Activated naive CD8-positive, alpha-beta T cell treated with anti-CD3 and anti-CD28 coated beads, Interleukin-2, amount 50 U/mL, for 16 hours (primary cell): Measurements from ENCODE around the gene MSMB.
"Not testable (repeated sequence)": the region's sequence is repeated elsewhere in the genome, so short reads cannot be mapped to it uniquely, and the experiment has no call there.

Experiments
- DNase-seq: peaks from one replicate; pipeline ENCODE4 v3.0.0-alpha.2; 2020; ENCODE audit warnings: low read depth, low spot score

MSMB gene, protein sequence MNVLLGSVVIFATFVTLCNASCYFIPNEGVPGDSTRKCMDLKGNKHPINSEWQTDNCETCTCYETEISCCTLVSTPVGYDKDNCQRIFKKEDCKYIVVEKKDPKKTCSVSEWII

DNA sequence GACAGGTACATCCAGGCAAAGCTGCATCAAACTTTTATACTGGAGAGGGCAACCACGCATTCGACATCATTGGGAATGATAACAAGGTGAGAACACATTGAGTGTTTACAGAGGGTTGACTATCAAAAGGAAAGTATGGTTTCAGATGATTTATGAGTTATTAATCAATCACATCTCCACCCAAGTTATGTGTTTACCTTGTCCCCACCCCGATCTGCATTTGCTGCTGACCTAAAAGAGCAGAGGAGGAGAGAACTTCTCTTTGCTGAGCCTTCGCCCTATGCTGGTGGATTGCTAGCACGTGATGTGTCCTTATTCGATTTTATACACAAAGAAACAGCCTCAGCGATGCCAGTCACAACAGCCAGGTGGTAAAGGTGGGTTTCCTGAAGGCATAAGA lies at the start of gene MSMB:
TSS of gene MSMB (minus strand) at position 9 of the 400 bp plus-strand sequence. CDS start 32 bp downstream, outside the sequence.
- DNase-seq, result no peak

DNA sequence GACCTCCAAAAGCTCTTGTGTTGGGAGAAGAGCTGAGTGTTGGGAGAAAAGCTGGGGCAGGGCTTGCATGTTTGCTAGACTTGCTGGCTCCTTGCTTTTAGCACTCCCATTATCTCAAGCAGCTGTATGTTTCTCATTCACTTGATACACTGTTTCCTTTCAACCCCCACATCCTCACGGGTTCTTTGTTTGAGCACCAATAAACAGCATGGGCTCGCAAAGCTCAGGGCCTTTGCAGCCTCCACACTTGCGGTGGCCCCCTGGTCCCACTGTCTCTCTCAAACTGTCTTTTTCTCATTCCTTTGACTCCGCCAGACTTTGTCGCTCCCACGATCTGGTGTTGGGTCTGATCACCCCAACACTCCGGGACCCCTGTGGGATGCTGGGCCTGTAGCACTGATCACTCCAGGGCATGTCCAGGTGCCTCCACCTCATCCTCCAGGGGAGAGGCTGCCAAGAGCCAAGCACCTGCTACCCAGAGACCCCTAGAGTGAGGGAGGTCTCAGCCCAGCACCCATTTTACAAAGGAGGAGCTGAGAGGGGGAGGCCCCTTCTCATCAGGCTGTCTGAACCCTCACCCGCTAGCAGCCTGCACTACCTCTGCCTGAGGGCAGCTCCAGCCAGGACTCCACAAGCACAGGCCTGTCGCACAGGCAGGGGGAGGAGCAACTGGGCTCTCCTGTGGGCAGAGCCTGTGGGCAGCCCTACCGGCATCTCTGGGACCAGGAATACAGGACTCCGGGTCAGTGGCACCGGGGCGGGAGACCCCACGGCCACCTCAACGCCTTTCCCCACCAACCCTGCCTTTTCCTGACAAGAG lies 49.1 kb upstream of the MSMB start:
- DNase-seq, result no peak

DNA sequence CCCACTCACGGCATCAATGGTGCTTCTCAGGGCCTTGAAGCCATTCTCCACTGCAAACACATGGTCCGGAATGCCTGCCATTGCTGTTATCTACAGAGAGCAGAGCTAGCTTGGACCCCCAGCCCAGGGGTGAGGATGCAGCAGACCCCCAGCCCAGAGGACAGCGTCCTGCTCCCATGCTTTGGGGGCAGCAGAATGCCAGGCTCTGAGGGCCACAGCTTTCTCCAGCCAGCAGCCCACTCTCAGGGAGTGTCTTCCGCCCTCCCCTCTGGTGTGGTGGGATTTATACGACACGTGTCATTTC lies 48.1 kb upstream of the MSMB start:
- DNase-seq, result no peak

DNA sequence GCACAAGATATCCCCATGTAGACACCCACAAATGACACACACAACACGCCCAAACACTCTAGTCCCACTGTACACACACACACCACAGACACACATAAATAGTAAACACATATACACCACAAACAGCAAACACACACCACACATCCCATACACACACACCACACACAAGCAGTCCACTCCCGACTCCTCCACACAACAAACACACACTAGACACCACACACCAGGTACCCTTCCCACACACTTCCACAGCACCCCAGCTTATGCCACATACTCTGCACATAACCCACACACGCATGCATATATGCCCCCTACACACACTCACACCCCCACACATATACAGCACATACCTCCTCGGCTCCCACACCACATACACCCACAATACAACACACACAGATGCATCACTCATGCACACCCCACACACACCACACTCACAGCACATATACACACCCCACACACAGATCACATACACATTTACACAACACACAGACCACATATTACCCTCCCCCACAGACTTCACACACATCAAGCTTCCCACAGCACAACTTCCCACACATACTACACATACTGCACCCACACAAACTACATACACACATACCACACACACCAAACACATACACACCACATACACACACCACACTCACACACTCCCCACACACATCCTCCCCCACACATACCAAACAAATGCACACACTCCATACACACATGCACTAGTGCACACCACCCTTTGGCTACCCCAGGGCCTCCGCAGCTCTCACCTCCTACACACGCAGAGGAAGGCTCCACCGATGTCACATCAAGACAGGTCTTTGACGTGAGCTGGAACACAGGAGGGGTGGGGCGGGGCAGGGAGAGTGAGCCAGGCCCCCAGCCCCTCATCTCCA lies 47.5 kb upstream of the MSMB start:
- not testable (repeated sequence) for DNase-seq

DNA sequence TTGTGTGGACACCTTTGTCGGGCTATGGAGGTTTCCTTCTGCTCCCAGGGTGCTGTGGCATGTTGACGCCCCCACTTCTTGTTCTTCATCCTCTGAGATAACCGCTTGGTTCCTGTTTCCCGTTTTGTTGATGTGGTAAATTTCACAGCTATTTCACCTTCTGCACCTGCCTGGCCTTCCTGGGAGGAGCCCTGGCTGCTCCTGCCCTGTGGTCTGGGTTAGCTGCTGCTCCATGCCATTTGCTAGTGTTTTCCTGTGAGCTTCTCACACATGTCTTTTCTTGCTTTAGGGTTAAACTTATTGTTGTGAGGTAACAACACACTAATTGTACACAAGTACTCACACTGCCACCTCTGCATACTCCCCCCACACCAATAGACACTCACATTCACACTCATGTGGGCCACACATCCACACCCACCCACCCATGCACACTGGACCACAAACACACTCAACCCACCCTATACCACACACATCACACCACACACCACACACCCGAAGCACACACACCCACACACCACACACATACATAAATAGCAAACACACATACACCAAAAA lies 46.5 kb upstream of the MSMB start:
- DNase-seq, result no peak

DNA sequence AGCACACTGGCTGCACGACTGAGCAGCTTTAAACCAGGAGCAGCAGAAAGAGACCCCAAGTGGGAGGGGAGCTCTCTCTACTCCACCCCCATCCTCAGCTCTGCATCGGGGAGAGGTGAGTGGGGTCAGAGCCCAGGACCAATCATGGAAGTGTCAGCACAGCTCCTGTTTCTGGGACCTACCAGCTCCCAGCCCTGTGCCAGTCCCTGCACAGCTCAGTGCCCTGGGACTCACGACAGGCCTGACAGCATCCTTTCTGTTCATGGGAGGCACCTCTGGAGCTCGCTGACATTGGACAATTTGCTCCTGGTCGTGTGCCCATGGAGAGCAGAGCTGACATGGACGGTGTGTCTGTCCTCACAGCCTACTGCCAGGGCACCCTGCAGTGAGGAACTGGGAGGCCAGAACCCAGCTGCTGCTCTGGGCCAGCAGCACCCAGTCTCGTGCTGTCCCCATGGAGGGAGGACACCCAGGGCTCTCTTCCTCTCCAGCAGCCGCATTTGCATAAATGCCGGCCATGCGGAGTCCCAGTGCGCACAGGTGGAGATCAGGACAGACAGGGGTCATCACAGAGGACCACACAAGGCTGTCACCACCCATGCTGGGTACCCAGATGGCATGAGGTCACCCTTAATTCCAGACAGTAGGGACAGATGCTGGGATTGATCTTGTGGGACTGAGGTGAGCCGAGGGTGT lies 45.9 kb upstream of the MSMB start:
- no peak for DNase-seq

DNA sequence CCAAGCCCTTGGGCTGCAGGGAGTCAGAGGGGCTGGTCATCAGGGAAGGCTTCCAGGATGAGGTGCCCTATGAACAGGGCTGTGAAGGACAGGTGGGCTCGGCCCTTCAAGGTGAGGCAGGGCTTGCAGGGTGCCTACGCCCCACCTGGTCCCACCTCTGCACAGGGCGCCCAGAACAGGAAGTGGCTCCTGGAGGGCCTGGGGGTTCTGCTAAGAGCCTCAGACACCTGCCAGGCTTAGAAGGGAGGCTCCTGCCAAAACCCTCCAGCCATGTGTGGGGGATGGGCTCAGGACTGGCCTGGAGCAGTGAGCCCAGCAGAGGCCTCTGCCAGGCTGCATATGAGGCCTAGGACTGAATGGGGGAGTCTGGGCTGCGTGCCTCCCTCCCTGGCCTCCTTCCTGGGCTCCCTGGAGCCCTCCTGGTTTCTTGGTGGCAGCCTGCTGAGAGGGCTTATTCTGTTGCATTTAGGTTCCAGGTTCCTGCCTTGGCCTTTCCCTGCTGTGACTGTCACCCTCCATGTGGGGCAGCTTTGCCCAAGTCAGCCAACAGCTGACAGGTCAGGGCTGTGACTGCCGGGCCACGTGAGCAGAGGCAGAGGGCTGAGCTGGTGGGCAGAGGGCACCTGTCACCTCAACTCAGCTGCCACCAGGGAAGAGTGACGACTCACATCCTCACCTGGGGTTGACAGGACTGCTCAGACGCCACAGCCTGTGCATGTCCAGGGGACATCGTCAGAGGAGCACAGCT lies 45.2 kb upstream of the MSMB start:
- DNase-seq, result no peak

DNA sequence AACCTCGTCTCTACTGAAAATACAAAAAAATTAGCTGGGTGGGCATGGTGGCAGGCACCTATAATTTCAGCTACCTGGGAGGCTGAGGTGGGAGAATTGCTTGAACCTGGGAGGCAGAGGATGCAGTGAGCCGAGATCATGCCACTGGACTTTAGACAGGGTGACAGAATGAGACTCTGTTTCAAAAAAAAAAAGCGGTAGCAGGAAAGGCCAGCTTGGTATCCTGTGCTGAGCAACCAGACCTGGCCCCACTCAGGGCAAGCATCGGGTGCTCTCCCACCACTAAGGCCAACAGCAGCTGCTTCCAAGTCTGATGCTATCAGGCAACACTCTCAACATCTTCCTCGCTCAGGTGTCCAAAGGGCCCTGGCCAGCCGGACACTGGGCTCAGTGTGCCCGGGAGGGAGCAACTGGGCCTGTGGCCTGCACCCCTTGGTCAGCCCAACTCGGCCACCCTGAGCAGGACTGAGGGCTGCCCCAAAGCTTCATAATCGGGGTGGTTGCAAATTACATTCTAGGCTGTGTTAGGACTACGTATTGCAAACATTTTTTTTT lies 44.3 kb upstream of the MSMB start:
- DNase-seq, result no peak

DNA sequence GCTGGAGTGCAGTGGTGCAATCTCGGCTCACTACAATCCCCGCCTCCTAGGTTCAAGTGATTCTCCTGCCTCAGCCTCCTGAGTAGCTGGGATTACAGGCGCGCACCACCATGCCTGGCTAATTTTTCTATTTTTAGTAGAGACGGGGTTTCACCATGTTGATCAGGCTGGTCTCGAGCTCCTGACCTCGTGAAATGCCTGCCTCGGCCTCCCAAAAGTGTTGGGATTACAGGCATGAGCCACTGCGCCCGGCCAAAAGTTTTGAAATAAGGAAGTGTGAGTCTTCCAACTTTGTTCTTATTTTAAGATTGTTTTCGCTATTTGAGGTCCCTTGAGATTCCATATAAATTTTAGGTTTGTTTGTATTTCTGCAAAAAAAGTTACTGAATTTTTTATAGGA lies 41.3 kb upstream of the MSMB start:
- DNase-seq, result not testable (repeated sequence)

DNA sequence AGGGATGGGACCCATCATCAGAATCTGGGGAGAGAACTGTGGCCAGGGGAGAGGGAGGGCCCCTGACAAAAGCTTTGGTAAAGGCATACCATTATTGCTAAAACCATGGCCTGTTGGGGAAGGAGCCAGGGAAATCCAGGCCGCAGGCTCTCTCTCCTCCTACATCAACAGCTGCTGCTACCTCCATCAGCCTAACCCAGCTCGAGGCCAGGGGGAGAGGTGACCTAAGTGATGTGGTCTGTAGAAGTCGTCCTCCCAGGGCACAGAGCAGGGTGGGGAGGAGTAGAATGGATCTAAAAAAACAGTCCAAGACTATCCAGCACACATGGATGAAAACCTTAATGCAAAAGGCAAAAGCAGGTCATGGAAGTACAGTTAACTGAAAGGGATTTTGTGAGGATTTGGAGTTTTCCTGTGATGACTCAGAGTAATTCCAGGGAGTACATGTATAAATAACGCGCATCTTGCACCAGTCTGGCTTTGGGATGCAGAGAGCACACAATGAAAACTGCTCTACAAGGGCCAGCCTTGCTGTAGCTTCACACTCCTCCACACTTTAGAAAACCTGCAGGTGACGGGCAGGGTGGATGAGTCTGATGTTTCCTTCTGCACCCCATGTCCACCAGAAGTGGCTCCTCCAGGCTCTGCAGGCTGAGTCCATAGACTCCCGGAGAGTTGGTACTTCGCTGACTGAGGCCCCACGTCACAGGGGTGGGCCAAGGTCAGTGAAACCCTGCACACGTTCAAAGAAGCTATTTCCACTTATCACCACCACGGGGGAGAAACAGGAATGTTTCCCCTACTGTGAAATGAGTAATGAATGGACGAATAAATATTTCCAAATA lies 38.5 kb upstream of the MSMB start:
- no peak for DNase-seq

DNA sequence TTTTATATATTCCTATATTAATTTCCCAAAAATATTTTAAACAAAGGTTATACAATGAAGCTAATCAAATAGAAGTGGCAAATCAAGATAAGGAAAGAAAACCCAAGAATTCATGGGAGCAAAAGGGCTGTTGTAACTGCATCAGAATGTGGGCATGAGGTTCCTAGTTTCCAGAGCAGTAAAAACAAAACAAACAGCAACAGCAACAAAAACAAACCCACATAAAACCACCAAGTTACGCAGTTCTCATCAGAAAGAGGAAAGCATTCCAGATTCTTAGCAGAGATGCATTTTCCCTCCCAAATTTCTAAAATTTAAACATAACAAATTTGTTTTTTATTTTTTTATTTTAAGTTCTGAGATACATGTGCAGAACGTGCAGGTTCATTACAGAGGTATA lies 34.8 kb upstream of the MSMB start:
- DNase-seq, result no peak

DNA sequence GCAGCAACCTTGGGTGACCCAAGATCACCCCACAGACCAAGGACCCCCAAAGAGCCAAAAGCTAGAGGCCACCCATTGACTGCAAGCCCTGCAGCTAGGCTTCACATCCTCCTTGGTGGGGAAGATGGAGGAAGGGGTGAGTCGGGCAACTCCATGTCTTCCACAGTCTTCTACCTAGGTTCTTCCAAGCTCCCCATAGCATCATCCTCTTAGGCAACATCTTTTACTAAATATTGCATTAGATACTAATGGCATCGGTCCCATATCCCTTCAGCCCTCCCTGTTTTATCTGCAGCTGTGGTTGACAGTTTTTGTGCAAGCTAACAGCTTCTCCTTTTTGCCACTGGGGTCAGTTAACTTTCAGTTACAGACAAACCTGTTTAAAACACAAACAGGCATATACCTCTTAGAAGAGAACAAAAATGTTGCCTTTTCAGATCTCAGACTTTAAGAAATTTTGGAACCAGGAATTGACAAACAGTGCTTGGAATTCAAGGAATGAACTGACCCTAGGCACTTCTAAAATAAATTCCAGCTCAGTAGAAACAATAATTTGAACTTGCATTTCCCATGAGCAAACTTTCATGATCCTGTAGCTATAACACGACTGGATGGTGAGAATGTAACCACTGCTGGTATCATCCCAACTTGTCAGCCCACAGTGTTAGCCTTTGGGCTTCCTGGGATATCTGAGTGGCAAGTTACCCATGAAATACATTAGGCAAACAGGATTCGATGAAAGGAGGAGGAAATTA lies 33.9 kb upstream of the MSMB start:
- DNase-seq, result no peak

DNA sequence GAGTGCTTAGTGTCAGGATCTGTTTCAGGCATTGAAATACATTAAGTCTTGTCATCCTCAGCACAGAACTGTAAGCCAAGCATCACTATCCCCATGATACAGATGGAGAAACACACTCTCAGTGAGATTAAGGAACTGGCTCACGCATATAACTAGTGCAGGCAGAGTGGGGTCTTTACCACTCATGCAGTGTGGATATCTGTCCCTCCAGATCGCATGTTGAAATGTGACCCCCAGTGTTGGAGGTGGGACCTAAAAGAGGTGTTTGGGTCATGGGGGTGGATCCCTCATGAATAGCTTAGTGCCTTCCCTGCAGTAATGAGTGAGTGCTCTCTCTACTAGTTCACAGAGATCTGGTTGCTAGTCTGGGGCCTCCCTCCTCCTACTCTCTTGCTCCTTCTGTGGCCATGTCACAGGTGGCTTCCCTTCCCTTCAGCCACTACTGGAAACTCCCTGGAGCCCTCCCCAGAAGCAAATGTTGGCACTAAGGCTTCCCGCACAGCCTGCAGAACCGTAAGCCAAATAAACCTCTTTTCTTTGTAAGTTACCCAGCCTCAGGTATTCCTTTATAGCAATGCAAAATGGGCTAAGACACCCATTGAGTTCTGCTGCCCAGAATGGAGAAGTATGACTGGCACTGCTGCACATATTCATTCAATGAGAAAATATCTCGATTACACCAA lies 31.8 kb upstream of the MSMB start:
- DNase-seq, result no peak

DNA sequence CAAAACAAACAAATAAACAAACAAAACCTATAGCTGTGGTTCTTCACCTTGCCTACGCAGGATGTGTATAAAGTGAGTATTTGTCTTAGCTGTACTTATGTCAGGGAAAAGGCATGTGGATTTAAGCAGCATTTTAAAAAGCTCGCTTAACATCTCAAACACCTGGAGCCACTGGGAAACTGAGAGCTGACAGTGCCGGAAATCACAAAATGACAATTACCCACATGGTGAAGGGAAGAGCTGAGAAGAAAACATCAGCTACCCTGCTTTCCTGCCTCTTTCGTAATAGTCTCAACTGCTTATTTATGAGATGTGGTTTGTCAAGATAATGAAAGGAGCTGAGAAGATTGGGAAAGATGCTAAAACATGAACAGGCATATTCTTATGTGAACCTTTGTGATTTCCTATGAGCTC lies 31.1 kb upstream of the MSMB start:
- DNase-seq, result no peak

DNA sequence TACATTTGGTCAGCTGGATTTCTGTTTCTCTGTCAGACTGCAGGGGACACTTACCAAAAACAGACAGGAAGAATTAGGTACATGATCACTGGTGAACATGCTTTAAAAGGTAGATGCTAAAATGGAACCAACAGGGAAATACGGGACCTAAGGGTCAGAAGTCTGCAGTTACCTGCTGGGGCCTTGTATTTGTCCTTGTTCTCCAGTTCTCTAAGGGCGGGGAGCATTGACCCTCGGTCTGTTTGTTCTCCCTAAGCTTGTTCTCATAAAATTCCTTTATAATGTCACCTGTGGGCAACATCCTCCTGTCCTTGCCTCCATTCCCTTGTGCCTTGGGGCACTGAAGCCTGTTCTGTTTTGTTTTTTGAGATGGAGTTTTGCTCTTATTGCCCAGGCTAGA lies 29.8 kb upstream of the MSMB start:
- no peak for DNase-seq

DNA sequence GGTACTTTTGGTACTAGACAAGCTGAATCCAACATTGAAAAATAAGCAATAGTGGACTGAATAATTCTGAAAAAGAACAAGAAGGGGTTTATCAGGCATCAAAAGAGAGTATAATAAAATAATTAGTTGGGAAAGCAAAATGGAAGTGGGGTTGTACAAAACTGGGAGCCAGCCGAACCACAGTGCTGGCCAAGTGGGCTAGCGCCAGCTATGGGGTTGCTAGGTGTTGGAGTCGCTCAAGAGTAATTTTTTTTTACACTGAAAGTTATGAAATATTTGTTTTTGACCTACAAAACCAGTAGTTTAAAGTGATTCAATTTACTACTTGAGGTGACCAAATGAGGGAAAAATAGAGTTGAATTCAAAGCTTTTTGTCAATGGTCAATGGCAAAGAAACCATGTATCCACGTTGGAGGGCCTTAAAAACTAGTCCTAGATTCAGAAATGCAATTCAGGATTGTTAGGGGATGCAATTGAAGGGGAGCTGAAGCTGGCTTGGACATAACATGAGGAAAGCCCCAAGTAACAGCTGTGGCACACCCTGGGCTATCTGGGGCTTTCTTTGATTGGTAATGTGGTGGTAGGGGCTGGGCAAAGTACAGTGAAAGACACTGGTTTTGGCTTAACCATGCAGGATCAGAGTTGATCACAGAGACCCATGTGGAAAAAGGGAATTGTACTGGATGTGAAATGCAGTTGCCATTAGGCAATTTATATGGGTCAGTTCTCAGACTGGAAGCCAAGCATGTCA lies 28.3 kb upstream of the MSMB start:
- no peak for DNase-seq

DNA sequence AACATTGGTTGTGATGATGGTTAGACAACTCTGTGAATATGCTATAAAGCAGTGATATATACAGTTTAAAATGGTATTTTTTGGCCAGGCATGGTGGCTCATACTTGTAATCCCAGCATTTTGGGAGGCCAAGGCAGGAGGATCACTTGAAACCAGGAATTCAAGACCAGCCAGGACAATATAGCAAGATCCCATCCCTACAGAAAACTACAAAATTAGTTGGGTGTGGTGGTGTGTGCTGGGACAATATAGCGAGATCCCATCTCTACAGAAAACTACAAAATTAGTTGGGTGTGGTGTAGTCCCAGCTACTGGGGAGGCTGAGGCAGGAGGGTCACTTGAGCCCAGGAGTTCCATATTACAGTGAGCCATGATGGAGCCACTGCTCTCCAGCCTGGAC lies 27.5 kb upstream of the MSMB start:
- no peak for DNase-seq

DNA sequence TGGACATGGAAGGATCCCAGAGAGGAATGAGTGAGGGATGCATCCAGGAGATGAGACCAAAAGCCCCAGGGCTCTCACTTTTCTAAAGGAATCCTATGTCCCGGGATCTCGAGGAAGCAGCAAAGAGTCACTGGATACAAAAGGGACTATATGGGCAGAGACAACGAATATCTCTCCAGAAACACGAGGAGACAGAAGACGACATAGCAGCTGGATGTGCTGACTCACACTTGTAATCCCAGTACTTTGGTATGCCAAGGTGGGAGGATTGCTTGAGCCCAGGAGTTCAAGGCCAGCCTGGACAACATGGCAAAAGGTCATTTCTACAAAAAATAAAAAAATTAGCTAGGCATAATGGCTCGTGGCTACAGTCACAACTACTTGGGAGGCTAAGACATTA lies 24.7 kb upstream of the MSMB start:
- no peak for DNase-seq
